GM20000 (cell line): ENCODE measurements around the gene ACIN1.
A peak's percentile ranks its signal among the peaks of the same experiment; 100 is the strongest.

Source experiments
- DNase-seq: peaks from one replicate; pipeline ENCODE4 v3.0.0; 2012; ENCODE audit warnings: low spot score
- TF ChIP-seq, protein P1 (sequence below): IDR thresholded peaks from 2 replicates; pipeline ENCODE4 v1.5.1; 2012; ENCODE audit warnings: mild to moderate bottlenecking, control low read depth; ENCODE audit errors: extremely low read depth, missing control alignments

ACIN1 gene

DNA sequence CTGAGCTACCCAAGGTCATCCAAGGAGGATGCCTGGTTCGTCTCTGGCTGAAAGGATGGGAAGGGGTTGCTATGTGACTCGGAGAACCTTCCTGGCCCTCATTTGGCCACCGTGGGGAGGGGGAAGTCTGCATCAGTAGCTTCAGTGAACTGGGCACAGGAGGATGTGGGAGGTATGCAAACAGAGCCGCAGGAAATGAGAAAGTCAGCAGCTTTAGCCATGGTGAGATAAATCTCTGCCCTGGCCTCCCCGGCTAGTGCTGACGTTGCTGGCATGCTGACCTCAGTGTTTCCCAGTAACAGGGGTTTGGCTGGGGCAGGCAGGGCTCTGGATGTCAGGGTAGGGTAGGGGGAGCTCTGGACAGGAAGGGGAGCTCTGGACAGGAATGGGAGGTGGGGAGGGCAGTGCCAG, 26.4 kb upstream of the ACIN1 start:
- TF ChIP-seq, protein P1, sequence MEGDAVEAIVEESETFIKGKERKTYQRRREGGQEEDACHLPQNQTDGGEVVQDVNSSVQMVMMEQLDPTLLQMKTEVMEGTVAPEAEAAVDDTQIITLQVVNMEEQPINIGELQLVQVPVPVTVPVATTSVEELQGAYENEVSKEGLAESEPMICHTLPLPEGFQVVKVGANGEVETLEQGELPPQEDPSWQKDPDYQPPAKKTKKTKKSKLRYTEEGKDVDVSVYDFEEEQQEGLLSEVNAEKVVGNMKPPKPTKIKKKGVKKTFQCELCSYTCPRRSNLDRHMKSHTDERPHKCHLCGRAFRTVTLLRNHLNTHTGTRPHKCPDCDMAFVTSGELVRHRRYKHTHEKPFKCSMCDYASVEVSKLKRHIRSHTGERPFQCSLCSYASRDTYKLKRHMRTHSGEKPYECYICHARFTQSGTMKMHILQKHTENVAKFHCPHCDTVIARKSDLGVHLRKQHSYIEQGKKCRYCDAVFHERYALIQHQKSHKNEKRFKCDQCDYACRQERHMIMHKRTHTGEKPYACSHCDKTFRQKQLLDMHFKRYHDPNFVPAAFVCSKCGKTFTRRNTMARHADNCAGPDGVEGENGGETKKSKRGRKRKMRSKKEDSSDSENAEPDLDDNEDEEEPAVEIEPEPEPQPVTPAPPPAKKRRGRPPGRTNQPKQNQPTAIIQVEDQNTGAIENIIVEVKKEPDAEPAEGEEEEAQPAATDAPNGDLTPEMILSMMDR, result no peak
- peak; percentile 63 for DNase-seq

DNA sequence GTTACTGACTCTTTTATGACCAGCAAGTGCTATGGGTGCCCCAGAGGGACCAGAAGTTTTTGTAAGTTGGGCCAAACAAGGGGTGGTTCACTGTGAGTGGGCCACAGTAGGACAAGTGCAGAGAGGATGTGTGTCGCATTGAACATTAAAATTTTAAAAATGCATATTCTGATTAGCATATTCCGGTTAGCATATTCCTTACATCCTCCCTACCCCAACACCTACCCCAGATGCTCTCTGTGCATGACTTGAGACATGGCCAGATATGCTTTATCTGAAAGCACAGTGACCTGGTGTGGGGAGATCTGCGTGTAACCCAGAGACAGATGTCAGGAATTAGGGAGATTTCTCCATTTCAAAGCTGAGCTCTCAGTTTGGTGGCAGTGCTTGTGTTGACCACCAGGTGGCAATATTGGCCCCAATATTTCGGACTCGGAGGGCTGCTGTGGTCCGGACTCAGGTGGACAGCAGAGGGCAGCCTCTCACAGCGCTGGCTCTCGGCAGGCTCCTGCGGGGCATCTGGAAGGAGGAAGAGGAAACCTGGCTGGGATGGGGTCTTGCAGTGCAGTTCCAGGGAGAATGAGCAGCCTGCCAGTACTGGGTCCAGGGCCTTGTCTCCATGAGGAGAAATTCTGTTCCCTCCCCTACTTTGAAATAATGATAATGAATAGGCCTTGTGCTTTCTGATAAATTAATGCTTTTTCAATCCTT, 25.8 kb upstream of the ACIN1 start:
- peak; percentile 91 for DNase-seq
- TF ChIP-seq, protein P1, result peak; percentile 98

DNA sequence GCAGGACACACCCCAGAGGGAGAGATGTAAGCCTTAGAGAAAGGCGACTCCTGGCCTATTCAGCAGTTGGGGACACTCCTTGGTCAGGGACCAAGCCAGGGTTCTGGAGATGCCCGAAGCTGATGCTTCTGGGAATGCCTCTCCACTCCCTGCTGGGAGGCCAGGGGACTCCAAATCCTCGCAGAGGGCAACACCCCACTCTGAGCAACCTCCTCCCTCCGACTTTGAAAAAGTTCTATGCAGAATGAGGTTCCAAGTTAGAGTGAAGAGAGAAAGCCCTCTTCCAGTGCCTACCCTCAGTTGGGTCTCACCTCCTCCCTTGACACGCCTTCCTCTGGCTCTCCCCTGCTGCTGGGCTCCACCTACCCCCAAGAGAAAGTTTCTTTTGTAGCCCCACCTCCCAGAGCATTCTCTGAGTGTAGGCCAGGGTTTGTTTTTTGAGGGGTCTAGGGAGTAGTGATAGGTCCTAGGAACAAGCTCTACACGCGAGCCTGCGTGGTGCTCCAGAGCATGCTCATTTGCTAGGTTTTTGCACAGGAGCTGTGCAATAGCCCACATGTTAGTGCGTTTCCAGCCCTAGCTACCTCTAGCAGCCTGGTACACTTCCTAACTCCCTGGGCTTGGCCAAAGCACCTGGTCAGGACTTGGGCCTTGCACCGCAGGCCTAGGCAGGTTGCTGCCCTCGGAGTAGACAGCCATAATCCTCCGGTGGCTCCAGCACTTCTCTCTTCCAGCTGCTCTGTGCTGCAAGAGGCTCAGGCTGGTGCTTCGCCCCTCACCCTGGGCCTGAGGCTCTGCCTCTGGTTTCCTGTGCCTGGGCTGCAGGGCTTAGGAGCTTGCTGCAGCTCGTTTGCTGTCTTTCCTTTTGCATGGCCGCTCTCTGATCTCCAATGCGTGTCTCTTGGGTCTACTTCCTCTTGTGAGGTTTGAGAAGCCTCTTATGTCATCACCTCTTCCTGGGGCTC, 24.7 kb upstream of the ACIN1 start:
- TF ChIP-seq, protein P1, result no peak
- DNase-seq, result peak; percentile 54

DNA sequence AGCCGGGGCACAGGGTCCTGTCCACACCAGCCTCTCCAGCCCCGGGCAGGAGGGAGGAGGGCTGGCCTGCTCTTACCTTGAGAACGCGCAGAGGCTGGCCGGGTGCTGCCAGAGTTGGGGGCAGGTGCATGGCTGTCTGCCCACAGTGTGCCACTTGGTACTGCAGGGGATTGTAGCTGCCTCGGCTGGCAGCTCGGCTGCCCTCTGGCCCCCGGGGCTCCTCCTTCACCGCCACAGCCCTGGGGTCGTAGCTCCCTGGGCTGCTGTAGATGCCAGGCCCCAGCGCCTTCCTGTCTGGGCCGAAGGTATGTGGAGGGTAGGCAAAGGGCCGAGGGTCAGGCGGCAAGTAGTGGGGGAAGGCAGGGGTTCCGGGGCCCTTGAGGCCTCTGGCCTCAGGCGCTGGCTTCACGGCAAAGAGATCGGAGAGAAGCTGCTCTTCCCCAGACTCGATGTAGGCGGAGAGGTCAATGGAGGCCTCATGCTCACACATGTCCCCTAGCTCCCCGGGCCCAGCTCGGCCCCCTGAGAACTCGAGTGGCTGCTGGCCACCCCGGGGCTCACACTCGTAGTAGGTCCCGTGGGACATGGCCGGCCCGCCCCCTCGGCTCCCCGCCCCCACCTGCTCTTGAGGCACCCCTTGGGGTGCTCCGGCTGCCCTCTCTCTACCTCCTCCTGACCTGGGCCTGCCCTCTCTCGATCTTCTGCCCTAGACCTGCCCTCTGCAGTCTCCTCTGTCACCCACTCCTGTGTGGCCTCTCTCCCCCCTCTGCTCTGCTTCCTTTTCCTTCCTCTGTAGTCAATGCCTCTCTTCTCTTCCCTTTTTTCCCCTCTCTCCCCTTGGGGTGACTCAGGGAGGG, 23.8 kb upstream of the ACIN1 start, which contains the start of gene CEBPE:
CEBPE (minus strand) TSS at position 750 of the 857 bp plus-strand sequence; CDS start at position 586, 164 bp downstream.
- DNase-seq, result no peak
- TF ChIP-seq, protein P1, result no peak

DNA sequence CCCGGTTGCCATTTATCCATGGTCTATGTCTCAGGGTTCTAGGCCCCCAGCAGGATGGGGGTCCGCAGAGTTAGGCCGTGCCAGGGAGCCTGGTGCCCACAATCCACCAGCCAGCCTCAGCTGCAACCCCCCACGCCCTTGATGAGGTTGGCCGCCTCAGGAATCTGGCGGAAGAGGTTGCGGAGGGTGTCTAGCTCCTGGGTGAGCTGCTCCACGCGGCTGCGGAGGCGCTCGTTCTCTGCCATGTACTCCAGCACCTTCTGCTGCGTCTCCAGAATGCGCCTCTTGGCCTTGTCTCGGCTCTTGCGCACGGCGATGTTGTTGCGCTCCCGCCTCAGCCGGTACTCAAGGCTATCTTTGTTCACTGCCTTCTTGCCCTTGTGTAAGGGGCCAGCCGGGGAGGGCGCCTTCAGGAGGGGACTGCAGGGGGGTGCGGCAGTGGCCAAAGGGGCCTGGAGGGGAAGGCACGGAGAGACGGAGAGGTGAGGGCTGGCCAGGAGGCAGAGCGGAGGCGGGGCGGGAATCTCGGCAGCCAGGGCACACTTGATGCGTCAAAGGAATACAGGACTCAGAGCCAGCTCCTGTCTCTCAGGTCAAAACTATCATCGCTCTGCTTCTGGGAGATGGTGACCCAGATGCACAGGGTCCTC, 22.6 kb upstream of the ACIN1 start:
- DNase-seq, result no peak

DNA sequence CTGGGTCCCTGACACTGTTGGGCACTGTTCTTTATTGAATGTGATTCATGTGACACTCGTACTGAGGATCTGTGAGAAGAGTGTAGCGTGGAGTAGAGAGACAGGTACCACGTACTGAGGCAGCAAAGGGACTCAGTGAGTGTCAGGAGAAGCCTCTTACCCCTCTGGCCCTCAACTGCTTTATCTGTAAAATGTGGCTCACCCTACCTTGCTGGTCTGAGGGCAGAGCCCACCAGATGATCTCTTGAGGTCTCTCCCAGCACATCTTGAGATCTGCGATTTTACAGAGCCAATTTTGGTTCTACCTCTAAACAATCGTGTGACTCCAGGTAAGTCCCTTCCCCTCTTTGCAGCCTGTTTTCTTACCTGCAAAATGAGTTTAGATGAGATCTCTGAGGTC, 21.0 kb upstream of the ACIN1 start:
- TF ChIP-seq, protein P1, result no peak
- no peak for DNase-seq

More for the DNA sequence above, 22.6 kb upstream of the ACIN1 start:
- TF ChIP-seq, protein P1, result no peak
